ENCODE measurements around the gene DNMT3B.
"Not testable (repeated sequence)": the region's sequence is repeated elsewhere in the genome, so short reads cannot be mapped to it uniquely, and the experiment has no call there.

Gene DNMT3B

GRCh38 chr20:32789896-32790750 is 27.9 kb downstream of the DNMT3B start:
- no peak overlapping the region for H3K4me3 ChIP-seq (ENCODE audit: low read depth, low read length)

- H3K4me3 ChIP-seq (ENCODE audit: low read depth, low read length) = no peak overlapping the region
Measured at GRCh38 chr20:32790751-32791057, 28.5 kb downstream of the DNMT3B start.

- no peak overlapping the region for H3K4me3 ChIP-seq (ENCODE audit: low read depth, low read length)
Measured at GRCh38 chr20:32792316-32792715, 30.1 kb downstream of the DNMT3B start.

- no peak overlapping the region for H3K4me3 ChIP-seq (ENCODE audit: low read depth, low read length)
Measured at GRCh38 chr20:32792731-32793458, 30.7 kb downstream of the DNMT3B start.

GRCh38 chr20:32796383-32796948 is 34.3 kb downstream of the DNMT3B start:
- H3K4me3 ChIP-seq (ENCODE audit: low read depth, low read length) = no peak overlapping the region

- no peak overlapping the region for H3K4me3 ChIP-seq (ENCODE audit: low read depth, low read length)
Measured at GRCh38 chr20:32796981-32797451, 34.8 kb downstream of the DNMT3B start.

- H3K4me3 ChIP-seq (ENCODE audit: low read depth, low read length) = not testable (repeated sequence)
Measured at GRCh38 chr20:32797571-32797970, 35.4 kb downstream of the DNMT3B start.

GRCh38 chr20:32798046-32798981 is 36.1 kb downstream of the DNMT3B start:
- H3K4me3 ChIP-seq (ENCODE audit: low read depth, low read length) = no peak overlapping the region

GRCh38 chr20:32803092-32803491 is 40.9 kb downstream of the DNMT3B start:
- H3K4me3 ChIP-seq (ENCODE audit: low read depth, low read length) = no peak overlapping the region

GRCh38 chr20:32804022-32804715 is 42.0 kb downstream of the DNMT3B start:
- no peak overlapping the region for H3K4me3 ChIP-seq (ENCODE audit: low read depth, low read length)

- no peak overlapping the region for H3K4me3 ChIP-seq (ENCODE audit: low read depth, low read length)
Measured at GRCh38 chr20:32804817-32805216, 42.6 kb downstream of the DNMT3B start.

- no peak overlapping the region for H3K4me3 ChIP-seq (ENCODE audit: low read depth, low read length)
Measured at GRCh38 chr20:32805721-32806120, 43.5 kb downstream of the DNMT3B start.

- no peak overlapping the region for H3K4me3 ChIP-seq (ENCODE audit: low read depth, low read length)
Measured at GRCh38 chr20:32806356-32806755, 44.2 kb downstream of the DNMT3B start.

- no peak overlapping the region for H3K4me3 ChIP-seq (ENCODE audit: low read depth, low read length)
Measured at GRCh38 chr20:32807706-32808105, 45.5 kb downstream of the DNMT3B start.

- H3K4me3 ChIP-seq (ENCODE audit: low read depth, low read length) = no peak overlapping the region
Measured at GRCh38 chr20:32808438-32808837, 46.3 kb downstream of the DNMT3B start.

GRCh38 chr20:32809907-32810306 is 47.7 kb downstream of the DNMT3B start:
- no peak overlapping the region for H3K4me3 ChIP-seq (ENCODE audit: low read depth, low read length)

- no peak overlapping the region for H3K4me3 ChIP-seq (ENCODE audit: low read depth, low read length)
Measured at GRCh38 chr20:32810941-32811340, 48.8 kb downstream of the DNMT3B start.

- no peak overlapping the region for H3K4me3 ChIP-seq (ENCODE audit: low read depth, low read length)
Measured at GRCh38 chr20:32811886-32812285, 49.7 kb downstream of the DNMT3B start.

- peak overlapping the region; percentile 96 for H3K4me3 ChIP-seq (ENCODE audit: low read depth, low read length)
Measured at GRCh38 chr20:32819992-32820697, 58.0 kb downstream of the DNMT3B start.

Measured in iPS-11a (cell line).